GM23338 (cell line): Measurements from ENCODE around the gene TDRD7. TPM values are rescaled to one million over a fixed set of nuclear protein-coding genes. Genes with fewer than 3 reads are reported as not detected.

ENCODE experiments used
- ATAC-seq: fragments of 200-7000 bp; cut with Tn5 transposase; 3 replicates; pipeline ENCODE4 v1.9.1; 2020
- DNase-seq: peaks from one replicate; pipeline ENCODE4 v3.0.0-alpha.2; 2015; ENCODE audit warnings: low spot score
- H2AFZ ChIP-seq: fragments of 200-600 bp; sonication (generic); 2 replicates; pipeline ENCODE4 v1.8.0; 2016; ENCODE audit warnings: antibody characterized with exemption, mild to moderate bottlenecking, moderate library complexity
- H3F3A ChIP-seq: fragments of 200-600 bp; sonication (generic); replicated peaks from 2 replicates; pipeline ENCODE4 v1.8.0; 2017; ENCODE audit warnings: antibody characterized with exemption, mixed run types, low read depth
- H3K27ac ChIP-seq: fragments of 200-600 bp; sonication (generic); 2 replicates; pipeline ENCODE4 v1.6.1; 2016; ENCODE audit warnings: low read depth
- H3K27me3 ChIP-seq: fragments of 200-600 bp; sonication (generic); 2 replicates; pipeline ENCODE4 v1.8.0; 2016; ENCODE audit warnings: mild to moderate bottlenecking, mixed run types, moderate library complexity; ENCODE audit not compliant: insufficient read depth
- H3K36me3 ChIP-seq: fragments of 200-600 bp; sonication (generic); 2 replicates; pipeline ENCODE4 v1.8.0; 2016; ENCODE audit warnings: mild to moderate bottlenecking; ENCODE audit not compliant: insufficient read depth
- H3K4me1 ChIP-seq: fragments of 200-600 bp; sonication (generic); 2 replicates; pipeline ENCODE4 v1.8.0; 2016; ENCODE audit warnings: mild to moderate bottlenecking, moderate library complexity; ENCODE audit not compliant: insufficient read depth
- H3K4me2 ChIP-seq: fragments of 200-600 bp; sonication (generic); 2 replicates; pipeline ENCODE4 v1.7.1; 2017; ENCODE audit warnings: mixed run types
- H3K4me3 ChIP-seq: fragments of 200-600 bp; sonication (generic); 2 replicates; pipeline ENCODE4 v1.6.1; 2016; ENCODE audit warnings: mixed run types
- H3K79me2 ChIP-seq: fragments of 200-600 bp; sonication (generic); replicated peaks from 2 replicates; pipeline ENCODE4 v1.8.0; 2017; ENCODE audit warnings: mild to moderate bottlenecking; ENCODE audit not compliant: insufficient read depth
- H3K9me2 ChIP-seq: fragments of 200-600 bp; sonication (generic); 2 replicates; pipeline ENCODE4 v1.8.0; 2017; ENCODE audit not compliant: insufficient read depth
- H4K20me1 ChIP-seq: fragments of 200-600 bp; sonication (generic); replicated peaks from 2 replicates; pipeline ENCODE4 v1.8.0; 2017; ENCODE audit warnings: mild to moderate bottlenecking; ENCODE audit not compliant: insufficient read depth
- H3K27ac Mint-ChIP-seq: 2 replicates; pipeline ENCODE4 v1.8.0; 2020; ENCODE audit warnings: inconsistent platforms, mild to moderate bottlenecking, moderate library complexity, mixed read lengths
- H3K27me3 Mint-ChIP-seq: 3 replicates; pipeline ENCODE4 v1.8.0; 2022; ENCODE audit warnings: low read depth, mild to moderate bottlenecking, moderate library complexity, mixed read lengths, inconsistent platforms; ENCODE audit not compliant: insufficient read depth, poor library complexity
- H3K36me3 Mint-ChIP-seq: 3 replicates; pipeline ENCODE4 v1.8.0; 2021; ENCODE audit warnings: low read depth, mild to moderate bottlenecking, inconsistent platforms, moderate library complexity, mixed read lengths
- H3K4me1 Mint-ChIP-seq: 3 replicates; pipeline ENCODE4 v1.8.0; 2020; ENCODE audit warnings: mild to moderate bottlenecking, inconsistent platforms, mixed read lengths
- H3K4me3 Mint-ChIP-seq: 3 replicates; pipeline ENCODE4 v1.8.0; 2021; ENCODE audit warnings: moderate library complexity, mild to moderate bottlenecking, inconsistent platforms, mixed read lengths
- H3K9me3 Mint-ChIP-seq: 3 replicates; pipeline ENCODE4 v1.8.0; 2020; ENCODE audit warnings: moderate library complexity, mild to moderate bottlenecking, inconsistent platforms, mixed read lengths
- CREB1 ChIP-seq: fragments of 250-450 bp; sonication (Bioruptor Pico); IDR thresholded peaks from 2 replicates; pipeline ENCODE4 v1.5.0; 2020; ENCODE audit warnings: low read depth, mild to moderate bottlenecking, moderate library complexity
- EZH2 ChIP-seq: fragments of 200-600 bp; sonication (generic); IDR thresholded peaks from one replicate; pipeline ENCODE4 v1.8.0; 2017; ENCODE audit warnings: antibody characterized with exemption, mild to moderate bottlenecking, low read depth; ENCODE audit not compliant: unreplicated experiment
- JUNB ChIP-seq: IDR thresholded peaks from one replicate; pipeline ENCODE4 v1.6.1; 2016; ENCODE audit warnings: antibody characterized with exemption; ENCODE audit not compliant: unreplicated experiment
- NANOG ChIP-seq: IDR thresholded peaks from 2 replicates; pipeline ENCODE4 v1.6.1; 2016; ENCODE audit warnings: antibody characterized with exemption, borderline replicate concordance
- POLR2AphosphoS5 ChIP-seq: IDR thresholded peaks from 2 replicates; pipeline ENCODE4 v1.6.1; 2016; ENCODE audit warnings: antibody characterized with exemption, low read depth
- ZNF114 ChIP-seq: fragments of 250-450 bp; sonication (Bioruptor Pico); IDR thresholded peaks from 2 replicates; pipeline ENCODE4 v1.5.0; 2020; ENCODE audit warnings: mild to moderate bottlenecking, moderate library complexity
- polyA plus RNA-seq: library from polyadenylated mRNA; unstranded; fragments of >200 nt; fragmentation: Nextera tagmentation; extraction: Ambion mirVana; gene quantifications from 2 replicates; pipeline ENCODE4 v1.2.1, GENCODE V29; 2016
- total RNA-seq: library from RNA; depleted of rRNA; stranded (reverse); fragments of >200 nt; shearing (Covaris generic); gene quantifications from 2 replicates; pipeline ENCODE4 v1.2.3, GENCODE V29; 2014
- TF ChIP-seq, protein P1 (sequence below): fragments of 250-450 bp; sonication (Bioruptor Pico); IDR thresholded peaks from 2 replicates; pipeline ENCODE4 v1.5.0; 2020; ENCODE audit warnings: mild to moderate bottlenecking, moderate library complexity
- TF ChIP-seq, protein P2 (sequence below), 2 experiments: fragments of 200-600 bp in 1 of 2; sonication (generic) in 1 of 2; conservative IDR thresholded peaks; 2 replicates each; pipeline versions ENCODE4 v1.5.1 to v1.6.1; 2016 to 2017; ENCODE audit warnings: antibody characterized with exemption in 2 of 2, low read depth in 2 of 2, mild to moderate bottlenecking in 2 of 2, moderate library complexity in 1 of 2

The TDRD7 gene
- total and polyA plus RNA-seq, 2 experiments from 2014 or later, result 1.7 to 3.1 TPM

DNA sequence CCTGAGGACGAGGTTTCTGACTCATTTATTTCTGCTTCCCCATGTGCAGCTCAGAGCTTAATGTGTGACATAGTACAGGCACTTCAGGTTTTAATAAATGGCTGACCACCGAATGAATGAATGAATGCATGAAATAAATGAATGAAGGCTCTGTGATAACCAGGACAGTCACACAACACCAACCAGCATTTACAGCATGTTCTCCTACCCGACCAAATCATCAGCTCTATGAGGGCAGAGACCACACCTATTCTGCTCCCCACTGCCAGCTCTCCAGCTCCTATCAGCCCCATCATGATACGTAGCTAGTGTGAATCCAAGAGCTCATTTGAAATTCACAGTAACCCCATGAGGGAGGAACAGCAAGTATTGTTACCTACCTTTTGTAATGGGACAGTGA, 94.4 kb downstream of the TDRD7 start (continued):
- TF ChIP-seq, protein P1, sequence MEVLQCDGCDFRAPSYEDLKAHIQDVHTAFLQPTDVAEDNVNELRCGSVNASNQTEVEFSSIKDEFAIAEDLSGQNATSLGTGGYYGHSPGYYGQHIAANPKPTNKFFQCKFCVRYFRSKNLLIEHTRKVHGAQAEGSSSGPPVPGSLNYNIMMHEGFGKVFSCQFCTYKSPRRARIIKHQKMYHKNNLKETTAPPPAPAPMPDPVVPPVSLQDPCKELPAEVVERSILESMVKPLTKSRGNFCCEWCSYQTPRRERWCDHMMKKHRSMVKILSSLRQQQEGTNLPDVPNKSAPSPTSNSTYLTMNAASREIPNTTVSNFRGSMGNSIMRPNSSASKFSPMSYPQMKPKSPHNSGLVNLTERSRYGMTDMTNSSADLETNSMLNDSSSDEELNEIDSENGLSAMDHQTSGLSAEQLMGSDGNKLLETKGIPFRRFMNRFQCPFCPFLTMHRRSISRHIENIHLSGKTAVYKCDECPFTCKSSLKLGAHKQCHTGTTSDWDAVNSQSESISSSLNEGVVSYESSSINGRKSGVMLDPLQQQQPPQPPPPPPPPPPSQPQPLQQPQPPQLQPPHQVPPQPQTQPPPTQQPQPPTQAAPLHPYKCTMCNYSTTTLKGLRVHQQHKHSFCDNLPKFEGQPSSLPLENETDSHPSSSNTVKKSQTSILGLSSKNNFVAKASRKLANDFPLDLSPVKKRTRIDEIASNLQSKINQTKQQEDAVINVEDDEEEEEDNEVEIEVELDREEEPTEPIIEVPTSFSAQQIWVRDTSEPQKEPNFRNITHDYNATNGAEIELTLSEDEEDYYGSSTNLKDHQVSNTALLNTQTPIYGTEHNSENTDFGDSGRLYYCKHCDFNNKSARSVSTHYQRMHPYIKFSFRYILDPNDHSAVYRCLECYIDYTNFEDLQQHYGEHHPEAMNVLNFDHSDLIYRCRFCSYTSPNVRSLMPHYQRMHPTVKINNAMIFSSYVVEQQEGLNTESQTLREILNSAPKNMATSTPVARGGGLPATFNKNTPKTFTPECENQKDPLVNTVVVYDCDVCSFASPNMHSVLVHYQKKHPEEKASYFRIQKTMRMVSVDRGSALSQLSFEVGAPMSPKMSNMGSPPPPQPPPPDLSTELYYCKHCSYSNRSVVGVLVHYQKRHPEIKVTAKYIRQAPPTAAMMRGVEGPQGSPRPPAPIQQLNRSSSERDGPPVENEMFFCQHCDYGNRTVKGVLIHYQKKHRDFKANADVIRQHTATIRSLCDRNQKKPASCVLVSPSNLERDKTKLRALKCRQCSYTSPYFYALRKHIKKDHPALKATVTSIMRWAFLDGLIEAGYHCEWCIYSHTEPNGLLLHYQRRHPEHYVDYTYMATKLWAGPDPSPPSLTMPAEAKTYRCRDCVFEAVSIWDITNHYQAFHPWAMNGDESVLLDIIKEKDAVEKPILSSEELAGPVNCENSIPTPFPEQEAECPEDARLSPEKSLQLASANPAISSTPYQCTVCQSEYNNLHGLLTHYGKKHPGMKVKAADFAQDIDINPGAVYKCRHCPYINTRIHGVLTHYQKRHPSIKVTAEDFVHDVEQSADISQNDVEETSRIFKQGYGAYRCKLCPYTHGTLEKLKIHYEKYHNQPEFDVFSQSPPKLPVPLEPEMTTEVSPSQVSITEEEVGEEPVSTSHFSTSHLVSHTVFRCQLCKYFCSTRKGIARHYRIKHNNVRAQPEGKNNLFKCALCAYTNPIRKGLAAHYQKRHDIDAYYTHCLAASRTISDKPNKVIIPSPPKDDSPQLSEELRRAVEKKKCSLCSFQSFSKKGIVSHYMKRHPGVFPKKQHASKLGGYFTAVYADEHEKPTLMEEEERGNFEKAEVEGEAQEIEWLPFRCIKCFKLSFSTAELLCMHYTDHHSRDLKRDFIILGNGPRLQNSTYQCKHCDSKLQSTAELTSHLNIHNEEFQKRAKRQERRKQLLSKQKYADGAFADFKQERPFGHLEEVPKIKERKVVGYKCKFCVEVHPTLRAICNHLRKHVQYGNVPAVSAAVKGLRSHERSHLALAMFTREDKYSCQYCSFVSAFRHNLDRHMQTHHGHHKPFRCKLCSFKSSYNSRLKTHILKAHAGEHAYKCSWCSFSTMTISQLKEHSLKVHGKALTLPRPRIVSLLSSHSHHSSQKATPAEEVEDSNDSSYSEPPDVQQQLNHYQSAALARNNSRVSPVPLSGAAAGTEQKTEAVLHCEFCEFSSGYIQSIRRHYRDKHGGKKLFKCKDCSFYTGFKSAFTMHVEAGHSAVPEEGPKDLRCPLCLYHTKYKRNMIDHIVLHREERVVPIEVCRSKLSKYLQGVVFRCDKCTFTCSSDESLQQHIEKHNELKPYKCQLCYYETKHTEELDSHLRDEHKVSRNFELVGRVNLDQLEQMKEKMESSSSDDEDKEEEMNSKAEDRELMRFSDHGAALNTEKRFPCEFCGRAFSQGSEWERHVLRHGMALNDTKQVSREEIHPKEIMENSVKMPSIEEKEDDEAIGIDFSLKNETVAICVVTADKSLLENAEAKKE (CRISPR knock-in tag), result no peak
- TF ChIP-seq CREB1 (CRISPR knock-in tag), result no peak
- TF ChIP-seq NANOG, result no peak
- TF ChIP-seq ZNF114, result no peak
- TF ChIP-seq EZH2, result no peak
- TF ChIP-seq POLR2AphosphoS5, result no peak
- TF ChIP-seq, protein P2, sequence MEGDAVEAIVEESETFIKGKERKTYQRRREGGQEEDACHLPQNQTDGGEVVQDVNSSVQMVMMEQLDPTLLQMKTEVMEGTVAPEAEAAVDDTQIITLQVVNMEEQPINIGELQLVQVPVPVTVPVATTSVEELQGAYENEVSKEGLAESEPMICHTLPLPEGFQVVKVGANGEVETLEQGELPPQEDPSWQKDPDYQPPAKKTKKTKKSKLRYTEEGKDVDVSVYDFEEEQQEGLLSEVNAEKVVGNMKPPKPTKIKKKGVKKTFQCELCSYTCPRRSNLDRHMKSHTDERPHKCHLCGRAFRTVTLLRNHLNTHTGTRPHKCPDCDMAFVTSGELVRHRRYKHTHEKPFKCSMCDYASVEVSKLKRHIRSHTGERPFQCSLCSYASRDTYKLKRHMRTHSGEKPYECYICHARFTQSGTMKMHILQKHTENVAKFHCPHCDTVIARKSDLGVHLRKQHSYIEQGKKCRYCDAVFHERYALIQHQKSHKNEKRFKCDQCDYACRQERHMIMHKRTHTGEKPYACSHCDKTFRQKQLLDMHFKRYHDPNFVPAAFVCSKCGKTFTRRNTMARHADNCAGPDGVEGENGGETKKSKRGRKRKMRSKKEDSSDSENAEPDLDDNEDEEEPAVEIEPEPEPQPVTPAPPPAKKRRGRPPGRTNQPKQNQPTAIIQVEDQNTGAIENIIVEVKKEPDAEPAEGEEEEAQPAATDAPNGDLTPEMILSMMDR (conservative IDR thresholded peaks at IDR 0.05; ENCODE audit: low read depth in 2 of 2), result no peak

DNA sequence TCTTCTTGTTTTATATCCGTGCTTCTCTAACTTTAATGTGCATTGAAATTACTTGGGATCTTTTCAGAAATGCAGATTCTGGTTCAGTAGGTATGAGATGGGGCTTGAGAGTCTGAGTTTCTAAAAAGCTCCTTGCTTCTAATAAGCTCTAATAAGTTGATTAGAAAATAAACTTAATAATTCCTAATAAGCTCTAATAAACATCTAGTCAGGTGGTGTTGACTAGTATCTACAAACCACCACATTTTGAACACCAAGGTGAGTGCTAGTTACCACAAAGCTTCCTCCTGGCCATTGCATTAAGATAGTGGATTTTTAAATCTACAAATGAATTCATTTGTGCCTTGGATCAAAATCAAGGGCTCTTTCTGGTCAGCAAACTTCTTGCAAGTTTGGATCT, 94.9 kb downstream of the TDRD7 start:
- Histone ChIP-seq H4K20me1 (no peaks in the 10 kb centered on the region), H3K27me3 (peaks cover 52% of the 10 kb centered on the region)
- H3K4me3 Mint-ChIP-seq, result no peak overlapping the region
- TF ChIP-seq, protein P1 (CRISPR knock-in tag), result no peak
- TF ChIP-seq CREB1 (CRISPR knock-in tag), result no peak
- TF ChIP-seq EZH2, result no peak
- TF ChIP-seq JUNB, result no peak

More for the DNA sequence above, 94.9 kb downstream of the TDRD7 start:
- H3K36me3 ChIP-seq, result no peaks in the 10 kb centered on the region
- no peak overlapping the region for H3K27ac Mint-ChIP-seq
- no peak overlapping the region for H3K4me3 ChIP-seq
- no peaks in the 10 kb centered on the region for H3K79me2 ChIP-seq
- H3K9me2 ChIP-seq, result no peaks in the 10 kb centered on the region
- no peak for DNase-seq
- H3K9me3 Mint-ChIP-seq, result no peaks in the 10 kb centered on the region
- peaks cover 6% of the 10 kb centered on the region for H3K4me1 Mint-ChIP-seq
- H3K4me2 ChIP-seq, result no peak overlapping the region
- peaks cover 25% of the 10 kb centered on the region for H3K27me3 Mint-ChIP-seq
- no peaks in the 10 kb centered on the region; the same call in 2 of the 3 replicates for H3K36me3 Mint-ChIP-seq
- no peaks in the 10 kb centered on the region; the same call in 1 of the 2 replicates for H3F3A ChIP-seq
- H2AFZ ChIP-seq, result no peak overlapping the region
- H3K27ac ChIP-seq, result no peak overlapping the region
- no peak for ATAC-seq
- H3K4me1 ChIP-seq, result peaks cover 7% of the 10 kb centered on the region; the same call in 1 of the 2 replicates
